NCI-H2227 (cell line): ENCODE data around the gene BUB1.
"Not testable (repeated sequence)": the region's sequence is repeated elsewhere in the genome, so short reads cannot be mapped to it uniquely, and the experiment has no call there.

ENCODE experiments used
- DNase-seq: peaks from one replicate; lab custom pipeline; 2025; ENCODE audit not compliant: unreplicated experiment; lab: John Stamatoyannopoulos, UW

The BUB1 gene

DNA sequence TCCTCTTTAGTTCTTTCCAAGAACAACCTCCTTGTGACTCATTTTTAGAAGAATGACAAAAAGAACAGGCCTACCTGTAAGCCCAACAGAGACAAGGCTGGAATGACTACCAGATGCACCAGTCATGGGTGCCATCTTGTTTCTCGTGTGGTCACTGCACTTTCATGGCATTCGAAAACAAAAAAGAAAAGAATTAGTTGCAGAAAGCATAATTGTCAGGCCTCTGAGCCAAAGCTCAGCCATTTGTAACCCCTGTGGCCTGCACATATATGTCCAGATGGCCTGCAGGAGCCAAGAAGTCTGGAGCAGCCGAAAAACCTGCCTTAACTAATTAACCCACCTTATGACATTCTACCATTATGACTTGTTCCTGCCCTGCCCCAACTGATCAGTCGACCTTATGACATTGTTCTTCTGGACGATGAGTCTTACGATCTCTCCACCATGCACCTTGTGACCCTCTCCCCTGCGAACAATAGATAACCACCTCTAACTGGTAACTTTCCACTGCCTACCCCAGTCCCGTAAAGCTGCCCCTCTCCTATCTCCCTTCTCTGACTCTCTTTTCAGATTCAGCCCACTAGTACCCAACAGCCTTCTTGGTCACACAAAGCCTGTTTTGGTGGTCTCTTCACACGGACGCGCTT lies 13.9 kb upstream of the BUB1 start:
- no peak for DNase-seq

DNA sequence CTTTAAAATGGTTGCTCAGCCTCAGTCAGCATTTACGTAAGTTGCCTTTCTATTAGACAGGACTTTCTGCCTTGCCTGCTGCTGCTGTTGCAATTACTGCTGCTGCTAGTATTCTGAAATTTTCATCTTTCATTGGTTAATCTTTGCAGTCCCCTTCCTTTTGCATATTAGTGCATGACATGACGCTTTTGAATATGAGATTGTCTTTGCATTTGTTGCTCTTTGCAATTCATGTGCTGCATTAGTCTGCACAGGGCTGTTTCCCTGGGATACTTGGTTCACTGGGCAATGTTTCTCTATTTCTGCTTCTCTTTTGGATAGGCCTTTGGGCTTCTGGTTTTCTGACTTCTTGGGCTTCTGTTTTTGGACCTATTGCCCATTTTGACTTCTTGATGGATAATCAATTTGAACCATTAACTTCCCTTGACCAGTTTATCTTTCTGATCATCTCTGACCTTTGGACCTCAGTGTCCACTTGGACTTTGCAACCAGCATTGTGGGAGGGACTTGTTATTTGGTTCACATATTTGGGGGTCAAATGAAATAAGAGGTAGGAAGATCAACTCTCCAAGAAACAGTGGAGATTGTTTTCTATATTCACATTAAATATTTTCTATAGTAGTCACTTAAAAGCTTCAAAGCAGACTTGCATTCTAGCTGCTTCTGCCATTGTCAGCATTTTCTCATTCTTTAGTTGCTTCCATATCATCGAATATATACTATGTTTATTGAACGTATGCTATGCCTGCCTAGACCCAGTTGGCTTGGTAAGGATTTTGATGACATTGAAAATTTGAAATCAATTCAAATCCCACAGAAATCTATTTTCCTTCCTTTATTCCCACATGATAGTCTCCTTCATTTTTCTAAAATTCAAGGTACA lies 12.5 kb upstream of the BUB1 start:
- no peak for DNase-seq

DNA sequence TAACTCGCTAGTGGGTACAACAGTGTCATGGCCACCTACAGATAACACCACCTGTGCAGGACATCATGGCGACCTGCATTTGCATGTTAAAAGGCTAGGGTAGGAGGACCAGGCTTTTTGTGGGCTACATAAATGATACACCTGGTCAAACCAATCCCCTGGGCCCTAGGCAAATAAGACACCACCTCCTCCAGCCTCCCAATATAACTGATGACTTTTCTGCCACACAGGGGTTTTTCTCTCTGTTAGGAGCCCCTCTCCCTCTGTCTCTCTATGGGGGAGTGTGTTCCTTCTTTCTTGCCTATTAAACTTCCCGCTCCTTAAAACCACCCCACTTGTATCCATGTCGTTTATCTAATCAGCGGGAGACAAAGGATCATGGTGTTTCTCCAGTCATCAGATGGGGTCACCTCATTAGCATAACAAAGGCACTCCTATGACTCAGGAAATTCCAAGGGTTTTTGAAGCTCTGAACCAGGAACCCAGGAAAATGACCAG lies 10.8 kb upstream of the BUB1 start:
- DNase-seq = no peak

GRCh38 chr2:110687775-110688484 lies 10.1 kb upstream of the BUB1 start:
- DNase-seq = not testable (repeated sequence)

DNA sequence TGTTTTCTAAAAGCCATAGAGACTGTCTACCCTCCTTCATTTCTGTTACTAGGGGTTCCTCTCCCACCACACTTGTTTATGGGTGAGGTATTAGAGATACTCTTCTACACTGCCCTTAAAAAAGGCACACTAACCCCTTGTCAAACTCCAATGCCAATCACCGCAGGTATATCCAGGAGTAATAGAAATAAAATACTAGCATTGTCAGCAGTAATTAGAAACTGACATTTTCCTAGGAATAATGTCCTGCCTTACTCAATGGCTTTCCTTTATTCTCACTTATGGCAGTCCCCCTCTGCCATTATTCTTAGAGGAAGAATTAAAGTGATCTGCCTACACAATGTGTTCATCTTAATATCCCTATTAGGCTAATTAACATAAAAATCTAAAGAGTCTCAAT lies 5.0 kb upstream of the BUB1 start:
- DNase-seq = no peak

DNA sequence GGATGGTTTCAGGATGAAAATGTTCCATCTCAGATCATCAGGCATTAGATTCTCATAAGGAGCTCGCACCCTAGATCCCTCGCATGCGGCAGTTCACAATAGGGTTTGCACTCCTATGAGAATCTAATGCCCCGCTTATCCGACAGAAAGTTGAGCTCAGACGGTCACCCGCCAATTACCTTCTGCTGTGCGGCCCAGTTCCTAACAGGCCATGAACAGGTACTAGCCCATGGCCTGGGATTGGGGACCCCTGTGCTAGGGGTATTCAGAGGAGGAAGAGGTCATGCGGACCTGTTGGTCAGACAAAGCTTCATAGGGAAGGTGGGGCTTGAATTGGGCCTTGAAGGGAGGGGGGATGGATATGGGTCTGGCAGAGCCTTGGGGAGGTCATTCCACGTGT lies 4.4 kb upstream of the BUB1 start:
- no peak for DNase-seq

DNA sequence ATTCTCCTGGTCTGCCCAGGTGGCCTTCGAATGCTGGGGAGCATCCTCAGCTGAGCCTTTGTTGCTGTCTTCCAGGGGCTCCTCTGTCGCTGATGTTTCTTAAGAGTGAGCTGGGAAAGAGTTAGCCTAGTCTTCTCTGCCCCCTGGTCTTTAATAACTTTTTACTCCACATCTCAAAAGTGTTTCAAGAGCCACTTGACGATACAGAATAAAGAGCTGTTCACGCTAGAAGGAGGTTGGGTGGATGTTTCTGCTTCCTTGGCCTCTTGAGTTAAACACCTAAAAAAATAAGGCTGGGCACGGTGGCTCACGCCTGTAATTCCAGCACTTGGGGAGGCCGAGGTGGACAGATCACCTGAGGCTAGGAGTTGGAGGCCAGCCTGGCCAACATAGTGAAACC lies 2.8 kb upstream of the BUB1 start:
- no peak for DNase-seq

- DNase-seq = no peak
Measured at GRCh38 chr2:110679865-110680264, 2.0 kb upstream of the BUB1 start.

GRCh38 chr2:110679337-110679707 lies 1.5 kb upstream of the BUB1 start:
- DNase-seq = no peak

- DNase-seq = peak; percentile 54
Measured at GRCh38 chr2:110678457-110679336, 834 bp upstream of the BUB1 start.

DNA sequence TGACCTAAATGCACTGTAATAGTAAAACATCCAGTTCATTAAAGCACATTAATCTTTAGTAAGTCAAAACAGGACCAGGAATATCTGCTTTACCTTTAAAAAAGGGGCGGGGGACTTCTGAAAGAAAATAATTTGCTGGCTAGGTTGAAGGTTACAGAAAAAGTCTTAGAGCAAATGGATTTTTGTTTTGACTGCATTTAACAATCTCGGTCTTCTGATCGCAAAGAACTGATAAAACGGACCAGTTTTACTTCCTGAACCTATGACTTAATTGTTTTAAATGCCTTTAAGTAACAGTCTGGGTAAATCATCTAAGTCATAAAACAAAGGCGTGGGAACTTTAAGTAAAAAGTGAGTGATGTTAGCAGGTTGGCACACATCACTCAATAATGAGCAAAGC lies 783 bp downstream of the BUB1 start:
- no peak for DNase-seq

- no peak for DNase-seq
Measured at GRCh38 chr2:110675679-110676078, 2.2 kb downstream of the BUB1 start.

DNA sequence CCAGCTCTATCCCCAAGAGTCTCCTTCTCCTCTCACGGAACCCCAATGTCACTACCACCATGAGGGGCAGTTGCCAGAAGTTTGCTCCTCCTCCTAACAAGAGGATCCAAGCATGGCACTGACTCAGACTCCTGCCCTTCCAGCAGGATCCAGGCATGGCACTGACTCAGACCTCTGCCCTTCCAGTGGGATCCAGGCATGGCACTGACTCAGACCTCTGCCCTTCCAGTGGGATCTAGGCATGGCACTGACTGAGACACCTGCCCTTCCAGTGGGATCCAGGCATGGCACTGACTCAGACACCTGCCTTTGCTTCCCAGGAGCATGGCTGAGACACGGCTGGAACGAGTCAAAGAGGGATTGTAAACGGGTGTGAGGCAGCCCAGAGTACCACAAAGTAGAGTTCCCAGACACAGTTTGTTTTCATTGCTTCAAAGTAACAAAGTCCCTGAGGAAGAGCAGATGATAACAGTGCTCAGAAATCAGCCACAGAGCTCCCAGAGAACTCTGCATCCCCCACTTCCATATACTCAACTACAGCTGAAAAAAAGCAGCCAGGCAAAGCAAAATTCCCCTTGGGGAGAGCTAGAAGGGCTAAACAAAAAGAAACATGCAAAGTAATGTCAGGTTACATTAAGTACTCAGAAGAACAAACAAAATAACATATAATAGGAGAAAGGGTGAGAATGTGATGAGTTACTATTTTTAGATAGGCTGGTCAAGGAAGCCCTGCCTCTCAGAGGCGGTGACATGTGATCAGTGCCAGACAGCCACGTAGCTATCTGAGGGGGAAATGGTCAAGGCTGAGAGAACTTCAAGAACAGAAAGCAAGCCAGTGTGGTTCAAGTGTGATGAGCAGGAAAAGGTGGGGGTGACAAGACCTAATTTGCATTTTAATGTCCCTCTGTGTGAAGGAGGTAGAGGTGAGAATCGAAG lies 3.0 kb downstream of the BUB1 start:
- DNase-seq = peak; percentile 38

- DNase-seq = no peak
Measured at GRCh38 chr2:110673201-110673600, 4.7 kb downstream of the BUB1 start.

DNA sequence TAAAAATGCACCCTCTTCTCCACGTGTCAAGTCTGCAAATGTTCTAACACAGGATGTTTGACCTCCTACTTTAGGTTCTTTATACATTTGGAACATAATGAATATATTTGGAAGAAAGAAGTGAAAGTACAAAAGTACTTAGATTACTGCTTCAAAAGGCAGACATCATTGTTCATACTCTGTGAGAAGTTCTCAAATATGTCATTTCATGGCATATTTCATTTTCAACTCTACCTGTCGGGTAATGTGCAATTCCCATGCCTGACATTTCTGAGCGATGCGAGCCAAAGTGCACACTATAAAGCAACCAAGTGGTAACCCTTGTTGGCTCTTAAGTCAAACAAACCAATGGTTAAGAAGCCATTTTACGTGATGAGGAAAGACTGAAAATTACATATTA lies 7.0 kb downstream of the BUB1 start:
- no peak for DNase-seq

- no peak for DNase-seq
Measured at GRCh38 chr2:110669079-110669478, 8.8 kb downstream of the BUB1 start.

- DNase-seq = no peak
Measured at GRCh38 chr2:110667071-110667470, 10.8 kb downstream of the BUB1 start.

GRCh38 chr2:110664135-110664534 lies 13.7 kb downstream of the BUB1 start:
- no peak for DNase-seq

- no peak for DNase-seq
Measured at GRCh38 chr2:110662560-110662959, 15.3 kb downstream of the BUB1 start.

- no peak for DNase-seq
Measured at GRCh38 chr2:110660558-110660957, 17.3 kb downstream of the BUB1 start.
